Measurements from ENCODE around the gene PLA2G2F. TPM values are rescaled to one million over a fixed set of nuclear protein-coding genes. Genes with fewer than 3 reads are reported as not detected.

PLA2G2F gene
- total RNA-seq, 2 donors from 2014 or later: not detected

- H3K9me3 ChIP-seq: no peaks in the 10 kb centered on the region
- no peak overlapping the region for H3K4me3 ChIP-seq
- H3K27ac ChIP-seq: no peak overlapping the region
- no peak for TF ChIP-seq CTCF (IDR thresholded peaks at IDR 0.05)
- no peaks in the 10 kb centered on the region for H3K36me3 ChIP-seq
- ATAC-seq (ENCODE audit: insufficient number of reproducible peaks, low FRiP score, low read depth): no peak
- no peaks in the 10 kb centered on the region for H3K27me3 ChIP-seq (replicated peaks; ENCODE audit: insufficient read depth)
- no peaks in the 10 kb centered on the region for H3K4me1 ChIP-seq (ENCODE audit: control insufficient read depth in 1 of 2, low read depth in 2 of 2)
- no peak for DNase-seq (ENCODE audit: low spot score)
These were observed 36.0 kb downstream of the PLA2G2F start for GRCh38 chr1:20174937-20175666.

- Histone ChIP-seq H3K36me3 (no peaks in the 10 kb centered on the region), H3K9me3 (no peaks in the 10 kb centered on the region), H3K27me3 (replicated peaks; ENCODE audit: insufficient read depth) (no peaks in the 10 kb centered on the region), H3K4me1 (ENCODE audit: control insufficient read depth in 1 of 2, low read depth in 2 of 2) (no peaks in the 10 kb centered on the region), H3K4me3 (no peak overlapping the region), H3K27ac (no peak overlapping the region)
- ATAC-seq (ENCODE audit: insufficient number of reproducible peaks, low FRiP score, low read depth) (no peak), DNase-seq (ENCODE audit: low spot score) (no peak)
- TF ChIP-seq CTCF (IDR thresholded peaks at IDR 0.05): no peak
These were observed 39.7 kb downstream of the PLA2G2F start for GRCh38 chr1:20178634-20179370.

- Histone ChIP-seq H3K4me1 (ENCODE audit: control insufficient read depth in 1 of 2, low read depth in 2 of 2) (no peaks in the 10 kb centered on the region), H3K27me3 (replicated peaks; ENCODE audit: insufficient read depth) (no peaks in the 10 kb centered on the region), H3K36me3 (no peaks in the 10 kb centered on the region), H3K4me3 (no peak overlapping the region), H3K27ac (no peak overlapping the region), H3K9me3 (no peaks in the 10 kb centered on the region)
- no peak for TF ChIP-seq CTCF (IDR thresholded peaks at IDR 0.05)
- DNase-seq (ENCODE audit: low spot score) (no peak), ATAC-seq (ENCODE audit: insufficient number of reproducible peaks, low FRiP score, low read depth) (no peak)
These were observed 40.4 kb downstream of the PLA2G2F start for GRCh38 chr1:20179371-20180128.

- no peaks in the 10 kb centered on the region for H3K9me3 ChIP-seq
- DNase-seq (ENCODE audit: low spot score) (no peak), ATAC-seq (ENCODE audit: insufficient number of reproducible peaks, low FRiP score, low read depth) (no peak)
- no peak for TF ChIP-seq CTCF (IDR thresholded peaks at IDR 0.05)
- H3K4me1 ChIP-seq (ENCODE audit: control insufficient read depth in 1 of 2, low read depth in 2 of 2): no peaks in the 10 kb centered on the region
- H3K36me3 ChIP-seq: no peaks in the 10 kb centered on the region
- H3K4me3 ChIP-seq: no peak overlapping the region
- H3K27me3 ChIP-seq (replicated peaks; ENCODE audit: insufficient read depth): no peaks in the 10 kb centered on the region
- H3K27ac ChIP-seq: no peak overlapping the region
These were observed 41.2 kb downstream of the PLA2G2F start for GRCh38 chr1:20180129-20180843.
